ENCODE measurements around the gene LTF.

Gene LTF

DNA sequence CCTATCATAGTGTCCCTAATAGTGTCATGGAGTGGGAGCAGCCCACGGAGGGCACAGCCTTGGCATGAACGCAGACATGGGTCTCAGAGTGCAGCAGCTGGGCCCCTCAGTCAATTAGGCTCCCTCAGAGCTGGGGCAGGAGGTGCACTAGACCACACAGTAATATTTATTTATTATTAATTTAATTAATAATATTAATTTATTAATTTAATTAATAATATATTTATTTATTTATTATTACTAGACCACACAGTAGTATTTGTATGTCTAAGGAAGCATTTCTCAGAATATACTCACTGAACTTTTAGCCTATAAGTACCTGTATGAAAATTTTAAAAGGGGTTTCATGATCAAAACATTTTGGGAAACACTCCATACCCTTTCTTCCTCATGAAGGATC, 63.1 kb downstream of the LTF start:
- POLR2A ChIA-PET: no interaction called here
- CTCF ChIA-PET: no interaction called here
- no peak for TF ChIP-seq FOXM1 (IDR thresholded peaks at IDR 0.05; ENCODE audit: borderline replicate concordance)
- TF ChIP-seq L3MBTL2 (conservative IDR thresholded peaks at IDR 0.05): no peak
- no peak for TF ChIP-seq FOXA1 (IDR thresholded peaks at IDR 0.05)
- TF ChIP-seq TARDBP (IDR thresholded peaks at IDR 0.05): no peak
- TF ChIP-seq, protein P1, sequence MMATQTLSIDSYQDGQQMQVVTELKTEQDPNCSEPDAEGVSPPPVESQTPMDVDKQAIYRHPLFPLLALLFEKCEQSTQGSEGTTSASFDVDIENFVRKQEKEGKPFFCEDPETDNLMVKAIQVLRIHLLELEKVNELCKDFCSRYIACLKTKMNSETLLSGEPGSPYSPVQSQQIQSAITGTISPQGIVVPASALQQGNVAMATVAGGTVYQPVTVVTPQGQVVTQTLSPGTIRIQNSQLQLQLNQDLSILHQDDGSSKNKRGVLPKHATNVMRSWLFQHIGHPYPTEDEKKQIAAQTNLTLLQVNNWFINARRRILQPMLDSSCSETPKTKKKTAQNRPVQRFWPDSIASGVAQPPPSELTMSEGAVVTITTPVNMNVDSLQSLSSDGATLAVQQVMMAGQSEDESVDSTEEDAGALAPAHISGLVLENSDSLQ (IDR thresholded peaks at IDR 0.05): no peak
- no peak for TF ChIP-seq ARNT (IDR thresholded peaks at IDR 0.05)
- DNase-seq (ENCODE audit: extremely low spot score): no peak

DNA sequence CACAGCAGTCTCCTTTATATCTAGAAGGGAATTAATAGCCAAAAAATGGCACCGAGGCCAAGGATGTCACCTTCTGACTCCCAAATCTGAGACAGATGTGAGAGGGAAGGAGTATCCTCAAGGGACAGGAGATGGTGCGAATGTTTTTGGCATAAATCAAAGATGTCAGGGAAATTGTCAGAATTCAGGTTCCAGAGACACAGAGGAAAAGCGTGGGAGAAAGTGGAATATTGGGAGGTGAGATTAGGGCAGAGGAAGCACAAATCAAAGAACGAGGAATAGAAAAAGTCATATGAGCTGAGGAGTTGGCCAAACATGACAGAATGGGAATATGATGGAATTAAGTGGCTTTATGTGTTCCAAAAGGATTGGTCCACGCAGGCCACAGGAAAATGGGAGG, 63.9 kb downstream of the LTF start:
- ChIA-PET CTCF (no interaction called here), POLR2A (no interaction called here)
- TF ChIP-seq L3MBTL2 (conservative IDR thresholded peaks at IDR 0.05) (no peak), FOXM1 (IDR thresholded peaks at IDR 0.05; ENCODE audit: borderline replicate concordance) (no peak), ELF4 (IDR thresholded peaks at IDR 0.05) (no peak), SP1 (IDR thresholded peaks at IDR 0.05) (no peak)
- no peak for DNase-seq (ENCODE audit: extremely low spot score)

DNA sequence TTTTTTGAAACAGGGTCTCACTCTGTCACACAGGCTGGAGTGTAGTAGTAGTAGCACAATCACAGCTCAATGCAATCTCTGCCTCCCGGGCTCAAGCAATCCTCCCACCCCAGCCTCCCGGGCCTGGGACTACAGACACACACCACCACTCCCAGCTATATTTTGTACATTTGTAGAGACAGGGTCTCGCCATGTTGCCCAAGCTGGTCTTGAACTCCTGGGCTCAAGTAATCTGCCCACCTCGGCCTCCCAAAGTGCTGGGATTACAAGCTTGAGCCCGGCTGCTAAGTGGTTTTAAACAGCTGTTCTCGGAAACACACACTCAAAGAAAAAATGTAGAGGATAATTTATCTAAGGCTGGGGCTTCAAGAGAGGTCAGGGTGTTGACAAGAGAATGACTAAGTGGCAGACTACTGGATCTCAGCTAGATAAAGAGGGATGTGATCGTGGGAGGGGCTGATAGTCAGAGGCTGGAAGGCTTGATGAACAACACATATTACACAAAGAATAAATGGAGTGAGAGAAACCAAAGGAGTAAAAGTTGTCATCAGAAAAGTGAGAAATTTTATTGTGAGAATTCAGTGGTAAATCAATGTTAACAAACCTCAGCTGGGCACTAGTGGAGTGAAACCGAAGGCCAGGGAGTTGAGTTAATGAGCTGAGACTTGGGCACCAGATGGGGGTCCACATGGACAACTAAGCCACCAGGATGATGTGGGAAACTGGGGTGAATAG, 64.5 kb downstream of the LTF start:
- ChIA-PET CTCF (interaction anchor here (0.7 to 1.0 kb wide), 2 partner anchors 22 to 27 kb away, joined by 3 to 4 read pairs; no protein-coding TSS in a partner anchor), POLR2A (no interaction called here)
- DNase-seq (ENCODE audit: extremely low spot score): no peak
- TF ChIP-seq ELF4 (IDR thresholded peaks at IDR 0.05) (no peak), ZNF384 (IDR thresholded peaks at IDR 0.05) (no peak), LEF1 (IDR thresholded peaks at IDR 0.05; ENCODE audit: borderline replicate concordance) (no peak), FOXK2 (IDR thresholded peaks at IDR 0.05) (no peak), ARNT (IDR thresholded peaks at IDR 0.05) (no peak), SUZ12 (IDR thresholded peaks at IDR 0.05) (no peak)

DNA sequence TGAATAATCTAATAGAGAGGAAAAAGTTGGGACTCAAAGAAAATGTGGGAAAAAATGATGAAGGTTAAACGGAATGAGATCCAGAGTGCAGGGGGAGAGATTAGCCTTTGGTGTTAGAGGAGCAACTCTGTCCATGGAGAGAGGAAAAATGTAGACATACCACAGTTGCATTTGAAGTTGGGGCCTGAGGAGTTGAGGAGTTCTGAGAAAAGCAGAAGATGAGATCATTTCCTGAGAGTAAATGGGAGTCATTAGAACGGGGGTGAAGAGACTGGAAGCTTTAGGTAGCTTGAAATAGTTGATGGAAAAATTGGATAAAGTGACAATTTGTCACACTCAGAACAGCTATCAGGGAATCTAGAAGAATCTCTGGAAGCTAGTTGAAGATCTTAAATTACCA, 65.1 kb downstream of the LTF start:
- CTCF ChIA-PET: interaction anchor here (0.7 to 1.0 kb wide), 2 partner anchors 22 to 28 kb away, joined by 3 to 4 read pairs; no protein-coding TSS in a partner anchor
- TF ChIP-seq HDGF (IDR thresholded peaks at IDR 0.05; ENCODE audit: borderline replicate concordance) (no peak), SUZ12 (IDR thresholded peaks at IDR 0.05) (no peak), TARDBP (IDR thresholded peaks at IDR 0.05) (no peak), BHLHE40 (IDR thresholded peaks at IDR 0.05; ENCODE audit: borderline replicate concordance) (no peak), SP1 (IDR thresholded peaks at IDR 0.05) (no peak)
- TF ChIP-seq, protein P1 (IDR thresholded peaks at IDR 0.05): no peak
- POLR2A ChIA-PET: no interaction called here
- DNase-seq (ENCODE audit: extremely low spot score): no peak

DNA sequence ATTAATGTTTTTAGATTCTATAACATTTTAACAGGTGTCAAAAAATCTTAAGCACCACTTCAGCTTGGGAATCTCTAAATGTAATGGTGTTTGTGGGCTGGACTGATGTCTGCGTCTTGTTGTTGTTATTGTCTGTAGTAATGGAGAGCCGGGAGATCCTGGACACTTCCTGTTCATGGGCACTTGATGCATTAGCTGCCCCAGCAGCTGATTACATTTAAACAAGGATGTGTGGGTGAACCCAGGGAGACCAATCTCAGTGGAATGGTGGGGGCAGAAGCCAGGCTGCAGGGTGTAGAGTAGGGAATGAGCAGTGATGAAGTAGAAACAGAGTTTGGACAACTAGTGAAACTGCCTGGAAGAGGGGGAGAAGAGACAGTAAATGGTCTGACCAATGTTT, 65.6 kb downstream of the LTF start:
- ChIA-PET POLR2A (no interaction called here), CTCF (no interaction called here)
- TF ChIP-seq NFRKB (IDR thresholded peaks at IDR 0.05) (no peak), ARNT (IDR thresholded peaks at IDR 0.05) (no peak), FOXK2 (IDR thresholded peaks at IDR 0.05) (no peak)
- no peak for DNase-seq (ENCODE audit: extremely low spot score)

DNA sequence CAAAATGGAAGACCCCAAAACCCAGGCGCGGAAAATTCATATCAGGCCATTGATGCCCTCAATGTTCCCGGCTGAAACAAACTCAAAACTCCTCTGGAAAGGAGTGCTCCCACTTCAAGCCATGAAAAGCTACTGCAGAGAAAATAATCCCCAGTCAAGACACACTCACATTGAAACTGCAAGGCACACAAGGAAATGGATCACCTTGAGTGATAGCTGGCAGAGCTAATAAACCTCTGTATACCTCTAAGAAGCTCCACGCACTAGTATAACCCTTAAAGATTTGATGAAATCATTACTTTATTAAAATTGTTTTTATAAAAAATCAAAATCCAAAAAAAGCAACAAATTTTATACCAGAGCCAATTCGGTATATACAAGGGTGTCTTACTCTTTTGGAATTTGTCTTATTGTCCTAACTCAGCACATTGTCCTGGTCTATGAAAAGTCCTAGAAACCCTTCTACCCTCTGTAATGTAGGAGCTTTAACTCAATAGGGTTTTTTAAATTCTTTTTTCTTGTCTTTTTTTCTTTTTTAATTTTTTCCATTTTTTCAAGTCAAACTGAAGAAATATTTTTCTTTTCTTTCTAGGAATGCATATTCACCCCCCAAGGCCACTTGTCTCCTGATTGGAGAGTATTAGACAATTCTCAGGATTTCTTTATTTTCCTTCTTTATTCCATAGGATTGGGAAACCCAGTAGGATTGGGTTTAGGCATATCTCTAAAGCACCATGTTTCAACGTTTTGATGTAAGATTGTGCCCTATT, 66.3 kb downstream of the LTF start:
- no peak for DNase-seq (ENCODE audit: extremely low spot score)
- POLR2A ChIA-PET: no interaction called here
- CTCF ChIA-PET: no interaction called here
- no peak for TF ChIP-seq NFRKB (IDR thresholded peaks at IDR 0.05)
- no peak for TF ChIP-seq FOXA1 (IDR thresholded peaks at IDR 0.05)
- TF ChIP-seq LEF1 (IDR thresholded peaks at IDR 0.05; ENCODE audit: borderline replicate concordance): no peak
- TF ChIP-seq SUZ12 (IDR thresholded peaks at IDR 0.05): no peak
- TF ChIP-seq FOXM1 (IDR thresholded peaks at IDR 0.05; ENCODE audit: borderline replicate concordance): no peak
- no peak for TF ChIP-seq HDGF (IDR thresholded peaks at IDR 0.05; ENCODE audit: borderline replicate concordance)
- TF ChIP-seq, protein P1 (IDR thresholded peaks at IDR 0.05): no peak
- TF ChIP-seq ZNF384 (IDR thresholded peaks at IDR 0.05): no peak

DNA sequence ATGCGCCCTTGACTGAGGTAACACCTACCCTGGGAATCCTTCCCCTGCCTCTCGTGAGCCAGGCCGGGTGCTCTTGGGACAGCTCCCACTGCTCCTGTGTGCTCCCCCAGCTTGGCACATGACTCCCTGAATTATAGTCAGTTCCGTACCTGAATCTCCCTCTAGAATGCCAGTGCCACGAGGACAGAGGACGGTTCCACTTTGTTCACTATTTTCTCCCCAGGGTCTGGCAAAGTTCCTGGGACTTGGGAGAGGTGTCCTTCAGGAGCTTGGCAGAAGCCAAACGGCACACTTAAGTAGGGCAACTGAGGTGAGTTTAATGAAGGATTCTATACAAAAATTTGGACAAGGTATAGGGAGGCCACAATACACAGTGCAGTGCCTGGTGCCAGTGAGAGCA, 67.6 kb downstream of the LTF start:
- no peak for TF ChIP-seq ZNF384 (IDR thresholded peaks at IDR 0.05)
- TF ChIP-seq SP1 (IDR thresholded peaks at IDR 0.05): no peak
- no peak for TF ChIP-seq FOXA1 (IDR thresholded peaks at IDR 0.05)
- TF ChIP-seq FOXK2 (IDR thresholded peaks at IDR 0.05): no peak
- TF ChIP-seq, protein P1 (IDR thresholded peaks at IDR 0.05): no peak
- TF ChIP-seq FOXM1 (IDR thresholded peaks at IDR 0.05; ENCODE audit: borderline replicate concordance): no peak
- no peak for TF ChIP-seq L3MBTL2 (conservative IDR thresholded peaks at IDR 0.05)
- no peak for TF ChIP-seq NFRKB (IDR thresholded peaks at IDR 0.05)
- TF ChIP-seq LEF1 (IDR thresholded peaks at IDR 0.05; ENCODE audit: borderline replicate concordance): no peak
- TF ChIP-seq SUZ12 (IDR thresholded peaks at IDR 0.05): no peak
- TF ChIP-seq CTBP1 (IDR thresholded peaks at IDR 0.05; ENCODE audit: borderline replicate concordance): no peak
- no peak for TF ChIP-seq ARNT (IDR thresholded peaks at IDR 0.05)
- no peak for TF ChIP-seq BHLHE40 (IDR thresholded peaks at IDR 0.05; ENCODE audit: borderline replicate concordance)
- TF ChIP-seq TARDBP (IDR thresholded peaks at IDR 0.05): no peak
- no peak for TF ChIP-seq HDGF (IDR thresholded peaks at IDR 0.05; ENCODE audit: borderline replicate concordance)
- ChIA-PET CTCF (no interaction called here), POLR2A (no interaction called here)
- no peak for DNase-seq (ENCODE audit: extremely low spot score)
